ENCODE measurements around the gene MEOX1. TPM values are rescaled to one million over a fixed set of nuclear protein-coding genes. Genes with fewer than 3 reads are reported as not detected.

The MEOX1 gene
- total and polyA plus RNA-seq, 2 of the 8 experiments (the other 6 are each of a cell fraction or from before 2014, with no cell fraction given) = not detected

DNA sequence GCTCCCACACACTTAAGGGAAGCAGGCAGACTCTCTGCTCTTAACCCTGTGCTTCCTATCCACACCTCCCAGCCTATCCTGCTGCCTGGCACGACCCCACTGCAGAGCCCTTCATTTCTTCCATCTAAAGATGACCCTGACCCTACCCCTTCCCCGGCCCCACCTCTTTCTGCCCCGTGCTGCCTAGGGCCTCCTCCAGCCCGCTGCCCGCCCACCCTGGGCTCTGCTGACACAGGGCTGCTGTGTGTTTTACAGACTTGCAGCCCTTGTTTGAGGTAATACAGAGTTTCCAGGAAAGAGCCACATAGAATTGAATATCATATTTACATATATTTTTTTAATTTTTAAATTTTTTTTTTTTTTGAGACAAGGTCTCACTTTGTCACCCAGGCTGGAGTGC lies 42.0 kb downstream of the MEOX1 start:
- no peak overlapping the region for H3K56ac ChIP-seq (replicated peaks; ENCODE audit: insufficient read length, low read depth, low read length)
- no peak for TF ChIP-seq CHD2 (IDR thresholded peaks at IDR 0.05; ENCODE audit: low read length)
- no peak overlapping the region for H3K9ac ChIP-seq (replicated peaks in 1 of 4; ENCODE audit: extremely low read depth in 1 of 4, low read depth in 3 of 4, low read length in 3 of 4)
- H3K14ac ChIP-seq (ENCODE audit: insufficient read length) = no peak overlapping the region
- H3K79me2 ChIP-seq (ENCODE audit: control insufficient read depth in 1 of 2, insufficient read depth in 2 of 2, low read length in 2 of 2) = no peaks in the 10 kb centered on the region
- H3K27ac ChIP-seq (ENCODE audit: low read depth, low read length) = no peak overlapping the region
- no peaks in the 10 kb centered on the region for H3K27me3 ChIP-seq (replicated peaks in 1 of 4; ENCODE audit: control insufficient read depth in 3 of 4, extremely low read depth in 1 of 4, insufficient read depth in 3 of 4, low read length in 3 of 4)
- CTCF ChIA-PET (ENCODE audit: partially characterized antibody) = interaction anchor here (1.4 to 2.6 kb wide), 2 partner anchors 43 to 53 kb away, joined by 3 to 8 read pairs; no protein-coding TSS in a partner anchor
- H3K9me3 ChIP-seq (ENCODE audit: insufficient read depth in 2 of 2, low read depth in 1 of 2, low read length in 1 of 2) = no peaks in the 10 kb centered on the region
- 86% methylated on average over 5 of the region's 5 CpGs; no CpG with 5 or more reads in 1 of the 2 experiments for WGBS, 2 experiments (ENCODE audit: extremely low coverage in 1 of 2, insufficient coverage in 1 of 2, insufficient read length in 1 of 2, insufficient replicate concordance in 2 of 2, low coverage in 1 of 2, low lambda C conversion rate in 2 of 2, missing lambda C conversion rate in 1 of 2)
- no peaks in the 10 kb centered on the region; the same call in 1 of the 2 replicates for H3K23me2 ChIP-seq (ENCODE audit: low read depth, low read length)
- H2AFZ ChIP-seq (ENCODE audit: low read length) = 0 out of 2 replicates have a peak overlapping the region, but pooled peaks have one; percentile 59
- H3K79me1 ChIP-seq (ENCODE audit: low read depth, low read length) = no peaks in the 10 kb centered on the region
- no peak overlapping the region for H2BK120ac ChIP-seq (replicated peaks; ENCODE audit: low read depth, low read length)
- H4K8ac ChIP-seq (ENCODE audit: extremely low read depth, insufficient read depth, low read length) = no peak overlapping the region
- no peak overlapping the region for H2BK20ac ChIP-seq (ENCODE audit: low read length)
- no peak for FAIRE-seq
- no peaks in the 10 kb centered on the region for H3K36me3 ChIP-seq (ENCODE audit: control insufficient read depth in 2 of 4, insufficient read depth in 4 of 4, low read length in 3 of 4)
- DNase-seq (ENCODE audit: low read depth in 1 of 2, low spot score in 2 of 2) = no peak
- H3K4me3 ChIP-seq (ENCODE audit: extremely low read depth in 1 of 4, insufficient read depth in 2 of 4, low read depth in 3 of 4, low read length in 4 of 4) = no peak overlapping the region
- H4K91ac ChIP-seq (replicated peaks; ENCODE audit: insufficient read length, low read length) = no peak overlapping the region
- no peak overlapping the region for H2BK5ac ChIP-seq (ENCODE audit: low read depth, low read length)
- no peaks in the 10 kb centered on the region for H3K4me1 ChIP-seq (replicated peaks in 1 of 4; ENCODE audit: control insufficient read depth in 3 of 4, insufficient read depth in 4 of 4, low read length in 3 of 4)
- H2BK12ac ChIP-seq (ENCODE audit: low read depth, low read length) = no peak overlapping the region
- POLR2A ChIA-PET (ENCODE audit: partially characterized antibody) = no interaction called here
- no peak overlapping the region for H4K5ac ChIP-seq (ENCODE audit: insufficient read length, low read depth, low read length)
- H4K20me1 ChIP-seq (replicated peaks in 1 of 2; ENCODE audit: control insufficient read depth in 1 of 2, insufficient read depth in 2 of 2, low read length in 2 of 2) = no peaks in the 10 kb centered on the region
- no peak overlapping the region; the same call in 1 of the 2 replicates for H3K18ac ChIP-seq (ENCODE audit: extremely low read depth, low read length)
- H2AK5ac ChIP-seq (ENCODE audit: low read depth, low read length) = no peak overlapping the region
- no peak overlapping the region for H3K4ac ChIP-seq (replicated peaks; ENCODE audit: insufficient read length, low read depth, low read length)
- H3K23ac ChIP-seq (ENCODE audit: insufficient read length) = no peak overlapping the region
- no peak overlapping the region for H2BK15ac ChIP-seq (ENCODE audit: low read length)
- H3K4me2 ChIP-seq (ENCODE audit: insufficient read depth in 1 of 2, low read depth in 2 of 2, low read length in 2 of 2) = no peak overlapping the region
